ENCODE measurements around the gene NR4A1.

The NR4A1 gene

DNA sequence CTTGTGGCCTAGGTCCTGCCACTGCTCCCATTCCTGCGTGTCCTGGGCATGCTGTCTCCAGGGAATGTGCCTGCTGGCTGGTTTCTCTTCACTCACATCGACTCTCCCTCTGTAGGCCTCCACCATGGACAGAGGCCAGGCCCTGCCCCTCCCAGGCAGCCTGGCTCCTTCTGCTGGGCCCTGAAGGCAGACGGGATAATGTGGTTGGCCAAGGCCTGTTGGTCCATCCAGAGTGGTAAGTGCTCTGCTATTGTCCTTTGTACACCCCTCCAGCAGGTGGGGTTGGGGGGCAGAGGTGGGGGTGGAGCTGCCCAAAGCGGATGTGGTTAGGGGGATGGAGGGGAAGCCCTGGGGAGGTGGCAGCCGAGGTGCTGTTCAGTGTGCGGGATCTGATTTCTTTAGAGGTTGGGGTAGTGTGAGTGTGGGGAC, 9.5 kb upstream of the NR4A1 start:
- DNase-seq (ENCODE audit: low spot score): no peak

DNA sequence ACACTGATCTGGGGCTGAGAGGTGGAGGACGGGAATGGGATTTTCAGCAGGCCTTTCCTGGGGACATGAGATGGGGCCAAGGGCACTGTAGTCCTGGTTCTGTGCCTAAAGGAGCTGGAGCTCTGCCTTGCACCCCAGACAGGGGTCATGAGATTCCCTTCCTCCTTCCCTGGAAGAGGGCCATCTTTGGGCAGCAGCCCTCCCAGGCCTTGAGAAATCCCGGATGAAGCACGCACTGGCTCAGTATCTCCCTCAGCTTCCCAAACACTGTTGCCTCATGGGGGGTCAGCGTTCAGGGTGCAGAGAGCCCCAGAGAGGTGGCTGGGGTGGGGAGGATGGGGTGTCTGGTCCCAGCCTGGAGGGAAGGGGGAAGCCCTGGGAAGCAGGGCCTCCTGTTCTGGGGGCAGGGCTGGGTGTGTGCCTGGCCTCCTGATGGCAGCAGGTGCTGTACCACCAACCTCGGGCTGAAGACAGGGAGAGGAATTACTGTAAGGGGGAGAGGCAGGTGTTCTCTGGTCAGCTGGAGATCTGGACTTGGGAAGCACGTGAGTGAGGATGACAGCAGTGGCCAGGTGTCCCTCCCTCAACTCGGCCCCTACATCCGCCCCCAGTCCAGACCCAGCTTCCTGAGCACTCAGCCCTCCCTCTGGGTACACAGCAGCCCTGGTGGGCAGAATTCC, 8.4 kb upstream of the NR4A1 start:
- no peak for DNase-seq (ENCODE audit: low spot score)

GRCh38 chr12:52043386-52044212, 7.6 kb upstream of the NR4A1 start:
- no peak for DNase-seq (ENCODE audit: low spot score)

DNA sequence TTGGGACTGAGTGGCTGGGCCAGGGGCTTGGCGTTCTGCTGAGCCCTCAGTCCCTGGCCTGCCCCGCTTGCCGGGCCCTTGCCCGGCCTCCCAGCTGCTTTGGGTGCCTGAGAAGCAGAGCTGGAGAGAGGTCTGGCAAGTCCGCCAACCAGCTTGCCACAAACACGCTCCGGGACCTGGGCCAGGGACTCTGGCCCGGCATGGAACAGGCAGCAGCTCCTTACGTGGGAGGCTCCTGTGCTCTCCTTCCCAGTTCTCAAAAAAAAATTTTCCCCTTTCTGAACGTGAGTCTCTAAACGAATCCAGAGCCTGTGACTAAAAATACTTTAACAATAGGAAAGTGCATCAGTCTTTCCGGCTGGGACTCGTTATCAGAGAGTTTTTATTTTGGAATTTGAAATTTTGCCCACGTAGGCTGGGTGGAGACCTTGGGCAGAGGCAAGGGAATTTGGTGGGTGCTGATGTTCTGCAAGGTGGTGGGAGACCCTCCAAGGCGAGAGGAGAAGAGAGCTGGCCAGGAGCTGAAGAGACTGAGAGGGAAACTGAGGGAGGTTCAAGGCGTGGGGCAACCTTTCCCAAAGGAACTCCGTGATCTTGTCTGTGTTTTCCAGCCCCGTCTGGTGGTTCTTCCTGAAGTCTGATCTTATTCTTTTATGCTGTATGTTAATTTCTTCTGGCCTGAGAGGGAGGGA, 6.8 kb upstream of the NR4A1 start:
- no peak for DNase-seq (ENCODE audit: low spot score)

DNA sequence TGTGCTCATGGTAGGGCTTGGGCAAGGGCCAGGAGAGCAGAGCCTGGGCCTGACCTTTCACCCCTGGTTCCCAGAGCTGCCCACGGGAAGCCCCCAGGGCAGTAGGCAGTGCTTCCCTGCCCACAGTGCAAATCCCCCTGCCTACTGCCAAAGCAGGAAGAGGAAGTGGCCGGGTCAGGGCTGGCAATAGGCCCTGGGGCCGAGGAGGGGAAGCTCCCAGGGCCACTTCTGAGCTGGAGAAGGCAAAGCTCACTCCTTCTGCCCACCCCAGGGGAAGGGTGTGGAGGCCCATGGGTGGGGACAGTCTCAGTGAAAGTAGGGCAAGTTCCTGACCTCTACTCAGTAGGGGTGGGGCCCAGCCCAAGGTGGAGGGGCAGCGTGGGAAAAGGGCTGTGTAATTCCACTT, 5.4 kb upstream of the NR4A1 start:
- DNase-seq (ENCODE audit: low spot score): no peak

DNA sequence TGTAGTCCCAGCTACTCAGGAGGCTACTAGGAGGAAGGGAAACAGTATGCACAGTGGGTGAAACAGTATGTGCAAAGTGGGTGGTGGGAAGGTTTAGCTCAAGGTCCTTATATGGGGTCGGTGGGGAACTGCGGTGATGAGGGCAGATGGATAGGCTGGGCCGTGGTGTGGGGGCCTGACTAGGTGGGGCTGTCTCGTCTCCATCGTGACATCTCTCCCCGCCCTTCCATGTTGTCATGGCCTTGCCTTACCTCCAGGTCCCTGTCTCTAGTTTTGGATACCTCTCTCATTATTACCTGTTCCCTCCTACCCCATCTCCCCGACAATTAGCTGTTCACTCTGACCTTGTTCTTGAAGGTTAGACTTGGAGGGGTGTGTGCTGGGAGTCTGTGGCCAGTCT, 4.4 kb upstream of the NR4A1 start:
- DNase-seq (ENCODE audit: low spot score): no peak

DNA sequence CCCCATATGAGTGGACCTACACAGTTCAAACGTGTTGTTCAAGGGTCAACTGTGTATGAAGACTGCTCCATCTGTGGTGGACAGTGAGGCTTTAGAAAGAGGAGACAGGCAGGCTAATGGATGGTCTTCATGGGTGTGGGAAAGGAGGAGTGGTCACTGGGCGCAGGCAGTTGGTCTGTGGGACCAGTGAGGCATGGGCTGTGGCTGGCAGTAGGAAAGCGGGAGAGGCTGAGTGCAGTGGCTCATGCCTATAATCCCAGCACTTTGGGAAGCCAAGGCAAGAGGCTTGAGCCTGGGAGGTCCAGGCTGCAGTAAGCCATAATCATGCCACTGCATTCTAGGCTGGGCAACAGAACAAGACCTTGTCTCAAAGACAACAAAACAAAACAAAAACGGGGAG, 2.0 kb upstream of the NR4A1 start:
- no peak for DNase-seq (ENCODE audit: low spot score)

GRCh38 chr12:52049688-52050087, 1.6 kb upstream of the NR4A1 start:
- DNase-seq (ENCODE audit: low spot score): no peak

DNA sequence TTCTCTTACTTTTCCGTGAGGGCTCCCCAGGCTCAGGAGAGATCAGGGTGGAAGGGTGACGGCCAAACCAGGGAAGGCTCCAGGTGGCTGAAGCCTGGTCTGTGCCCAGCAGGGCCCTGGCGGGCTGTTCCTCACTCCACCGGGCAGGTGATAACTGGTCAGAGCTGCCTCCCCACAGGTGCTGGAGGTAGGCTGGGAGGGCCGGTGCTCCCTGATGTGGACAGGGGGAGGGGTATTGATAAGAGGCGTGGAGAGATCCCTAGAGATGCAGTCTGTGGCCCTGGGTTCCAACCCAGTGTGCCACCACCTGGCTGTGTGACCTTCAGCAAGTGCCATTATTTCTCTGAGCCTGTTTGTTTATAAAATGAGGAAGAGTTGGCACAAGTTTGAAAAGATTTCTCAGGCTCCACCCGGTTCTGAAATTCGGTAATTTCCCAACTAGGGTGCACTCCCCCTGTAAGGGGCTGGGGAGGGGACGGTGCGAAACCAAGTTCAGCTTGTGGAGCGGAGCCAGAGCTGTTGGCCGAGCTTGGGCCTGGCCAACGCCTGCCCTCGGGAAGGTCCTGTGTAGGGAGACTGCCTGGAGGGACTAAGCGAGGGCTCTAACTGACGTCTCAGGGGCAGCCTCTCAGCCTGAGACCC, 1.0 kb upstream of the NR4A1 start:
- no peak for DNase-seq (ENCODE audit: low spot score)

DNA sequence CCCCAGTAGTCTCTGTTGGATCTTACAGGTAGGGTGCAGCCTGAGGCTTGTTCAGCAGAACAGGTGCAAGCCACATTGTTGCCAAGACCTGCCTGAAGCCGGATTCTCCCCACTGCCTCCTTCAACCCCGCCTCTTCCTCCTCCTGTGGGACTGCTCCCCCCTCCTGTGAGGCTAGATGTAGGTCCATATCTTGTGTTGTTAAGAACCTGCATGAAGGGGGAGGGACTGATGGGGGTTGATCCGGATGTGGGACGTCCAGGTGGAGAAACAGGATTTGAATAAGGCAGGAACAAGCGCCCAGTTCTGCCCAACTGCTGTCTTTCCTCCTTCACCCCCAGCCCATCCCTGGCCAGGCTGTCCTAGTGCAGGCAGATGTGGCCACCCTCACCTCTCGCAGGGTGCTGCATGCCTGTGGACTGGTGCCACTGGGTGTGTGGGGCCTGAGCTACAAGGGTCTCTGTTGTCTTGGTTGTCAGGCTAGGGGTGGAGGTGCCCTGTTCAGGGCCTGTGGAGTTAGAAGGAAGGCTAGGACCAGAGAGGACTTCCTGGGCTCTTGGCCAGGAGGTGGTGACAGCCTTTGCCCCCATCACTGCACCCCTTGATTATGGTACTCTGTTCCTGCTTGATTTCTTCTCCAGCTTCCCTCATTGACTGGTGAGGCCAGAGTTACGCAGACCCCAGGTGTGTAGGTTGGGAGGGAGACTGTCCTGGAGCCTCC, 1.4 kb downstream of the NR4A1 start:
- no peak for DNase-seq (ENCODE audit: low spot score)

- DNase-seq (ENCODE audit: low spot score): no peak
Observed at GRCh38 chr12:52053536-52054209, 2.4 kb downstream of the NR4A1 start.

DNA sequence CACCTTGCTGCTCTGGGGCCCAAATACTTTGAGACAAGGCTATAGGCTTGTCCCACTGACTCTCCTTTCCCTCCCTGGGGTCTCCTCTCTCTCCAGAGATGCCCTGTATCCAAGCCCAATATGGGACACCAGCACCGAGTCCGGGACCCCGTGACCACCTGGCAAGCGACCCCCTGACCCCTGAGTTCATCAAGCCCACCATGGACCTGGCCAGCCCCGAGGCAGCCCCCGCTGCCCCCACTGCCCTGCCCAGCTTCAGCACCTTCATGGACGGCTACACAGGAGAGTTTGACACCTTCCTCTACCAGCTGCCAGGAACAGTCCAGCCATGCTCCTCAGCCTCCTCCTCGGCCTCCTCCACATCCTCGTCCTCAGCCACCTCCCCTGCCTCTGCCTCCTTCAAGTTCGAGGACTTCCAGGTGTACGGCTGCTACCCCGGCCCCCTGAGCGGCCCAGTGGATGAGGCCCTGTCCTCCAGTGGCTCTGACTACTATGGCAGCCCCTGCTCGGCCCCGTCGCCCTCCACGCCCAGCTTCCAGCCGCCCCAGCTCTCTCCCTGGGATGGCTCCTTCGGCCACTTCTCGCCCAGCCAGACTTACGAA, 3.1 kb downstream of the NR4A1 start:
- DNase-seq (ENCODE audit: low spot score): no peak

- DNase-seq (ENCODE audit: low spot score): no peak
Observed at GRCh38 chr12:52054833-52055730, 3.8 kb downstream of the NR4A1 start.

DNA sequence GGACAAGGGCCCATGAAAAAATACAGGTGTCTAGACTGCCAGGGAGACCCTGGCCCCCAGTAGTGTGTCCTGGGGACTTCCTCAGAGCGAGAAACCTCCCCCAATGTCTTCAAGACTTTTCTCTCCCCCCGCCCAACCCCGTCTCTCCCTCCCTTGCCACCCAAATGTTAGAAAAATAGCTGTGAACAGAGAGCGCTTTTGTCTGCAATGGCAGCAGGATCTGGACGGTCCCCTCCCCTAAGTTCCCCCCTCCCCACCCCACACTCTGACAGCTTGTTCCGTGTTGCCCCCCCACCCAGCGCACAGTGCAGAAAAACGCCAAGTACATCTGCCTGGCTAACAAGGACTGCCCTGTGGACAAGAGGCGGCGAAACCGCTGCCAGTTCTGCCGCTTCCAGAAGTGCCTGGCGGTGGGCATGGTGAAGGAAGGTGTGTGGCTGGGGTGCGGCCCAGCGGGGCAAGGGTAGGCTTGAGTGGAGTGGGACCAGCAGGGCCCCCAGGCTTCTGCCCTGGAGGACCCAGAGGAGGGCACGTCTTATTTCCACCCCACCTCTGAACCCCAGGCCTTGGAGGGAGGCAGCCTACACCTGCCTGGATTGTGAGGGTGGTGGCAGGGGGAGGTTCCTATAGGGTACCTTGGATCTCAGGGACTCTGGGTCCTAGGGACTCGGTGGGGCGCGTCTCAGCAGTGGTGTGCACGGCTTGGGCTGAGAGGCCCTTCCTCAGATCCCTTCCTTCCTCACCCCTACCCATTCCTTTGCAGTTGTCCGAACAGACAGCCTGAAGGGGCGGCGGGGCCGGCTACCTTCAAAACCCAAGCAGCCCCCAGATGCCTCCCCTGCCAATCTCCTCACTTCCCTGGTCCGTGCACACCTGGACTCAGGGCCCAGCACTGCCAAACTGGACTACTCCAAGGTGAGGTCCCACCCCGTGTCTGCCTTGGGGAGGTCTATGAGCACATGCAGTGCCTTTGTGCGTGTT, 4.8 kb downstream of the NR4A1 start:
- DNase-seq (ENCODE audit: low spot score): no peak

GRCh38 chr12:52056801-52057637, 5.8 kb downstream of the NR4A1 start:
- DNase-seq (ENCODE audit: low spot score): no peak

GRCh38 chr12:52057638-52058576, 6.7 kb downstream of the NR4A1 start:
- DNase-seq (ENCODE audit: low spot score): no peak
